GM18867 (cell line): Measurements from ENCODE around the gene ADAM33.

Experiments used
- ATAC-seq: cut with Tn5 transposase; IDR thresholded peaks from one replicate; pipeline ENCODE4 v1.9.1; 2021; ENCODE audit warnings: mild to moderate bottlenecking, moderate library complexity; ENCODE audit not compliant: unreplicated experiment

The ADAM33 gene

DNA sequence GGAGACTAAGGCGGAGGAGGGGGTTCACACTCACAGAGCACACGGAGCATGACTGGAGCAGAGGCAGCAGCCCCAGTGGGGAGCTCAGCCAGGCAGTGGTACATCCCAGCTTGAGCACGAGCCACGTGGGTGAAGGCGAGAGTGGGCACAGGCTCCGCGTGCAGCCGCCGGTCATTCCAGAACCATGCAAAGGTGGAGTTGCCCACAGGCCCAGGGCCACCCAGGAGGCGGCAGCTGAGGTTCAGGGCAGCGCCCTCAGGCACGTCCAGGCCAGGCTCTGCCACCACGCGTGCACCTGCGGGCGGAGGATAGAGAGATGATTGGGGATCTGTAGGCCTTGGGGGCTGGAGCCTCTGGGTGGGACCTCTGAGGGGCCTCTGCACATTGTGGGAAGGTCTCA lies 9.5 kb upstream of the ADAM33 start:
- no peak for ATAC-seq

DNA sequence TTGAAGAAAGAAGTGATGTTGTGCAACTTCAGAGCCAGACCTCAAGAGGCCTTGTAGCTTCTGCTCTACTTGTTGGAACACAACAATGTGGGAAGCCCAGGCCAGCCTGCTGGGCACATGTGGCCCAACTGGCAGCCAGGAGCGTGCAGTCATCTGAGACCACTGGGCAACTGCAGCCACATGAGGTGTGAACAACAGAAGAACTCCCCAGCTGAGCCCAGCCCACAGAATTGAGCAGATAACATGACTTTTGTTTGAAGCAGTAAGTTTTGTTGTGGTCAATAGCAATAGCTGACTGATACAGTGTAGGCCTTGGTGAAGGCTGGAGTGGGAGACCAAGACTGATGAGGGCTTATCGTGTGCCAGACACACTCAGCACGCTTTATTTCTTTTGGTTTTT lies 8.6 kb upstream of the ADAM33 start:
- no peak for ATAC-seq

DNA sequence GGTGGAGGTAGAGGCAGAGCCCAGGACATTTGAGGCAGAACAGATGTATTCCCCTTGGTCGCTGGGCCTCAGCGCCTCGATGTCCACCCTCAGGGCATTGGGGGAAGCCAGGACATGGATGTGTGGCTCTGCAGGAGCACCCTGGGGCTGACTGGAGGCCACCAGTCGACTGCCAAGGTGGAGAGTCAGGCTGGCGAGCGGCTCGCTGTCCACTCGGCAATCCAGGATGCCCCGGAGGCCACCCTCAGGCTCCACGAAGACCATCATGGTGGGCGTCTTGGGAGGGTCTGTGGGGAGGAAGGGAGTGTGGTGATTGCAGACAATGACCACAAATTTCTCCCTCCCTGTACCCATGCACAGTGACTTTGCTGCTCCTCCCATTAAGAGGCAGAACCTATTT lies 8.2 kb upstream of the ADAM33 start:
- no peak for ATAC-seq

DNA sequence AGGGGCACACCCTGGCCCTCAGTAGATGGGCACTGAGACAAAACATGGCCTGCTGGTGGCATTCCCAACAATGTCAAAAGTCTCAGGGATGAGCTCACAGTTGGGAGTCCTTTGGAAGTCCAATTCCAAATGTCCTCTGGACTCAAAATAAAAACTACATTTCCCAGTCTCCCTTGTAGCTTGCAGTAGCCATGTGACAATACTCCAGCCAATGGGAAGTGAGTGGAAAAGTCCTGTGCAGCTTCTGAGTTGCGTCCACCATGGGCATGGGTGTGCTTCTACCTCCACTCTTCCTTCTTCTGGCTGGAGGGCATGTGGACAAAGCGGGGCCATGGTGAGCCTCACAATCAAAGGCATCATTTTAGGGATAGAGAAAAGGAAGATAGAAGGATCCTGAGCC lies 5.8 kb upstream of the ADAM33 start:
- no peak for ATAC-seq

DNA sequence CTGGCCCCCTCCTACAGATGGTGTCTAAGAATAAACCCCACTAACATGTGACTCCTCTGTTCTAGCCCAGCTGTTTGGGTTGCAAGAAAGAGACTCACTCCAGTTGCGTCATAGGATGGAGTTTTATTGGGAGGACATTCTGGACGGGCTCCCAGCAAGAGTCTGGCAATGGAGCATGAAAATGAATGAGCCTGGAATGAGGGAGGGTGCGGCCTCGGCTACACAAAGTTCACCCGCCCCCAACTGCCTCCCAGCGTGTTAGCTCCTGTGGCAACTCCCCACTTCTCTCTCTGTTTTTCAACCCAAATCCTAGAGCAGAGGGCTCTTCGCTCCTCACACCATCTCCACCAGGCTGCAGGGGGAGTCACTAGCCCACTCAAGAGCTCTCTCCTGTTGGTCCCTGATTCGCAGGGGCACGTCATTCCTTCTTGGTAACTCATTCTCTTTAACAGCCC lies 5.1 kb upstream of the ADAM33 start:
- no peak for ATAC-seq

DNA sequence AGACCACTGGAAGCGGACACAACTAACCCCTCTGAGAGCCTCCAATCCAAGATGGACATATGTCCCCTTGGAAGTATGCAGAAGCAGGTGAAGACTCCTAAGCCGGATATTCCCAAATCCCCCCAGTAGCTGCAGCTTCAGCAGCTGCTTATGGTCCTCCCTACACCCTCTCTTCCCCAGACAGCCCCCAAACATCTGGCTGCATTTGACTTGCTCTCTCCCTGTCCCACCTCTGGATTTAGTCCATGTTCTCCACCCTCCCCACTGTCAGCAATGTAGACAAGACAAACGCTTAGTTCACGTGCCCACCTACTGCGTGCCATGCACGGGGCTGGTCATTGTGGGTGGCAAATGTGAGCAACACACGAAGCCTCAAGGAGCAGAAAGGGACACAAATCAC lies 4.6 kb upstream of the ADAM33 start:
- no peak for ATAC-seq

DNA sequence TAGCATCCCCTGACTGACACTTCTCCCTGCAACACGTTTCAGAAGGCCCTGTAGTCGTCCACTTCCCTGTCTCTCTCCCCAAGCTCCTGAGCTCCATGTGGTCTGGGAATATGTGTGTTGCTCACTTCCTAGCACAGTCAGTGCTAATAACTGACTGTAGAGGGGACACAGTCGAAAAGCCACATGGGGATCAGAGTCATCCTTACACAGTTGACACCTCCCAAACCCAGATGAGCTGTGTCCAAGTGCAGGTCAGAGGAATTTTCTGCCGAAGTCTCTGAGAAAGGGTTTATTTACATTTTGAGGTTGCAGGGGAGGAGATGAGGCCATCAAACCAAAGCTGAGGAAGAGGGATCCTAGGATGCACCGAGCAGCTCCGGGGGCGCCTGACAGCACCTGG lies 3.5 kb upstream of the ADAM33 start:
- no peak for ATAC-seq

DNA sequence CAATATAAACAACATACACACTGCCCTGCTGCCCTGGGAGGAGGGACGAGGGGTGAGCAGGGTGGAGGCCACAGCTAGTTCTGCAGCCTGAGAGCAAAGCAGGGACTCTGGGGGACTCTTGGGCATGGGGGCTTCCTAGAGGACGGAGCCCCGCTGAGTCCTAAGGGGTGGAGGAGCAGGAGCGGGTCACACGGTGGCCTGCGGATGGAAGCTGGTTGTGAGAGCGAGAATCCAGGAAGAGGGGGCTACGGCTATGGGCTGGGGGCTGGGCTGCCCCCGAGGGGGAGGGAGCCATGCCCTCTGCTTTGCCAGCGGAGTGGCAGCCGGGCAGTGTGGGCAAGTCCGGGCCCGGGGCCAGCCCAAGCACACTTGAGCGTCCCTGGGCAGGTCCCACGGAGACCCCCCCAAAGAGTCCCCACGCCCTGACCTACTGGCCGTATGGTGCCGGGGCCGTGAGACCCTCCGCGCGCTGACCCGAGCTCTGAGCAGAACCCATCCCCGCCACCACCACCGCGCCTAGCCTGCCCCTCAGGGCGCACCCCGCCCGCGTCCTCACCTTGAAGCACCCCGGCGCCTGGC lies 369 bp downstream of the ADAM33 start:
- ATAC-seq: no peak

DNA sequence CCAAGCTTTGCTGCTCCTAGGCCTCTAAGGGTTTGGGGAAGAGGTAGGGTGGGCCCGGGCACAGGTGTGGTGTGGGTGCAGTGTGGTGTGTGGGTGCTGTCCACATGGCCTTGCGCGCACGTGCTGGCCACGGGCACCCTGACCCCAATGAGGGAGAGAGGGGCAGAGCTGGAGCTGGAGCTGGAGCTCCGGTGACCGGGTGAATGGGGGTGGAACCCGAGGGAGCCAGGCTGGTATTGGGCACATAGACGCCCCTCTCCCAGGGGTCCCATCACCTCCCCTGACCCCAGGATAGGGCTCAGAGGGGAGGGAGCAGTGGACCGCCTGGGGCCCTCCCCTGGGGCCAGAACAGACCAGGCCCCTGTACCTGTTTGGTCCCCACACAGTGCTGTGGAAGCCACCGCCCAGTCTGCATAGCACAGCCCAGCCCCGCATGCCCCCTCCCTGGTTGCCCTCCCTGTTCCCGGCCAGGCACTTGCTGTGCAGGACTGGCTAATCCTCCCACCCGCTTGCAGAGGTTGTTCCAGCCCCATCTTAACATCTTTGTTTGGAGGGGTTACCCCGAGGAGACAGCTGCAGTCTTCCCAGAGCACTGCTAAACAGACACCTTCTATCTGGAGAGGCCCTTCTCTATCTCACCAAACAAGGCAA lies 984 bp downstream of the ADAM33 start:
- no peak for ATAC-seq

DNA sequence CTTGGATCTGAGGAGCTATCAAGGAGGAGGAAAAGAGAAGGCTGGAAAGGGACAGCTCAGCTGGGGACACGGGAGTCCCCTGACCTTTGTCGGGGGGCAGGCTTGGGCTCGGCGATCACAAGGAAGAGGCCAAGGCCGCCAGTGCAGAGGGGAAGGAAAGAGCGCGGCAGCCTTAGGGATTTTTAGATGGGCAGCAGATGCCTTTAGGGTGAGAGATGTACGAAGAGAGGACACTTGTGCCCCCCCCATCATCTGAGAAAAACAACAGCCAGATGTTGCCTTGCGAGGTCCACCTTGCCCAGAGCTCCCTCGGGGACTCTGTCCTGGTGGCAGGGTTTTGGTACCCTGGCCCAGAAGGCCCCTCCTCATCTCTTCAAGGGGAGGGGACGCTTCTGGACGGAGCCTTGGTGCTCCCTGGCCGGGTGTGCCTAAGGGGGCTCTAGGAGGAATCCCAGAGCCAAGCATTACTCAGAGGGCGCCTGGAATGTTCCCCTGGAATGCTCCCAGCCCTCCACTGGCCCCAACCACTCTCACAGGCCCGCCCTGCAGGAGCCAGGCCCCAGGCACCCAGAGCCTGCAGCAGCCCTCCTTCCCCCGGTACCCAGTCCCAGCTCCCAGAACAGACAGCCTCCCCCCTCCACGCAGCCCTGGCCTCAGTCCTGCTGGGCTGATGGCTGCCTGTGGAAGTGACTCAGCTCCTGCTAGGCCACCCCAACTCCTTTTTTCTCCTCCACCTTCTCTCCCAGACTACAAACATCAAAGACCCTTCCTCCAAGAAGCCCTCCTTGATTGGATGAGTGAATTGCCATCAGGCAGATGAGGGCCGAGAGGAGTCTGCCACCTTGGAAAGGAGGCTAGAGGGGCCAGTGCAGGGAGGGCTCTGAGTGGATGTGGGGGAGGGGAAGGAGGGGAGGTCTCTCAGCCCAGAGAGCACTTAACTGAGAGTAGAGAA lies 1.8 kb downstream of the ADAM33 start:
- ATAC-seq: no peak

DNA sequence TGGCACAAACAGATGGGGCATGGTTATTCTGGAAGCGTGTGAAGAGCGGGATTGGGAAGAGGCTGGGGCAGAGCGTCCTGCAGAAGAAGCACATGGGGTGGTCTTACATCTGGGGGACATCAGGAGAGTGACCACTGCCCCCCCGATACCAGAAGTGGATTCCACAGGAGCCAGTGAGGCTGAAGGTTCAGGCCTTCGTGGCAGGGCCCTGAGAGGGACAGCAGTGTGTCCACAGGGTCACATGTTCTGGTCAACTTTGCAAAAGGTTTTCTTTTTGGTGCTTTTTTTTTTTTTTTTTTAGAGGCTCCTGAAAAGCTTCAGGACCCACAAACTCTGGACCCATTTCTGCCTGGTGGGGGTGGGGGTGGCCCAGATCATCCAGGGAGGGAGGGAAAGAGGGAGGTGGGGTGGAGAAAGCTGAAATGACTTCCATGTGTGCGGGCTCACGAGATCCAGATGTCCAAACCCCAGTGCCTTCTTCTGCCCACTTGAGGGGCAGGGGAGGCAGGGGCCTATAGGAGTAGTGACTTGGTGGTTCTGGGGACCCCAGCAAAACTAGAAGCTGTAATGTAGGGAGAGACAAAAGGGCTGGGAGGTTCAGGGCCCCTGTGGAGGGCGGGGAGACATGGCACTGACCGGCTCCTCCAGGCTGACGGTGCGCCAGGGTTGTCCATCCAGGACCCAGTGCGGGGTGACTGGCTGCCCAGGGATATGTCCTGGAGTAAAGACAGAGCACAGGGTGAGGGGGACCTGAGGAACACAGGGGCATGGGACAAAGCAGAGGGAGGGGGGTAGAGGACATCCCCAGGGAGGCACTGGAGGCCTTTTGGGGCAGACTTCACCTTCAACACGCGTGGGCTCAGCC lies 2.7 kb downstream of the ADAM33 start:
- ATAC-seq: no peak

DNA sequence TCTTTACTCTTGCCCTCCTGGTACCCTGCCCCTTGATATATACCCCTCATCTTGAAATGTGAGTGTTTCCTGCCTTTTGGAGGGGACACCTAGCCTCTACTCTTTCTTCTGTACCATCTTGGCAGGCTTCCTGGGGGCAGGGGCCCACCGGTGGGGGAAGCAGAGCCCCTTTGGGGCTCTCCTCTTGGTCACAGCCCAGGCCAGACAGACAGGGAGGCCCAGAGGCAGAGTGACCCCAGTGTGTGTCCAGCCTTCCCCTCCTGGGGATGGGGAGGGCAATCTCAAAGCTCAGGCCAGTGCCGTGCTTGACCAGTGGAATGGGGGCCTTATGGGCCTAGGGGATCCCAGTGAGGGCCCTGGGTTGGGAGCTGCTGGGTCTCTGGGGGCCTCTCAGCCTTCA lies 3.6 kb downstream of the ADAM33 start:
- ATAC-seq: no peak

DNA sequence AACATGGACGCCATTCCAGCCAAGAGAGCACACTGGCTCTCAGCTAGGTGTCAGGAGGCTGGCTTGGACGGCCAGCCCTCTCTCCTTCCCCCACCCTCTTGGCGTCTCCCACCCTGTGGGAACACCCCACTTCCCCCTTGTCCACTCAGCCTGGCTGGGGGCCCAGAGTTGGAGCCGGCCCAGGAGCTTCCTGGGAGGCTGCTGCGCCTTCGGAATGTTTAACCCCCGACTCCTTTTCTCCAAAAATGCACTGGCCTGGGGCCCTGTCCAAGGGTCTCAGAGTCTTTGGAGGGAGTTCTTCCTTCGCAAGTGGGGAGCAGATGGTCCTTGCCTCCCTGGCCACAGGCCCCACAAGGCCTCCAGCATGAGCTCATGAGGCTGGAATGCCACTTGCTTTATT lies 4.1 kb downstream of the ADAM33 start:
- no peak for ATAC-seq

DNA sequence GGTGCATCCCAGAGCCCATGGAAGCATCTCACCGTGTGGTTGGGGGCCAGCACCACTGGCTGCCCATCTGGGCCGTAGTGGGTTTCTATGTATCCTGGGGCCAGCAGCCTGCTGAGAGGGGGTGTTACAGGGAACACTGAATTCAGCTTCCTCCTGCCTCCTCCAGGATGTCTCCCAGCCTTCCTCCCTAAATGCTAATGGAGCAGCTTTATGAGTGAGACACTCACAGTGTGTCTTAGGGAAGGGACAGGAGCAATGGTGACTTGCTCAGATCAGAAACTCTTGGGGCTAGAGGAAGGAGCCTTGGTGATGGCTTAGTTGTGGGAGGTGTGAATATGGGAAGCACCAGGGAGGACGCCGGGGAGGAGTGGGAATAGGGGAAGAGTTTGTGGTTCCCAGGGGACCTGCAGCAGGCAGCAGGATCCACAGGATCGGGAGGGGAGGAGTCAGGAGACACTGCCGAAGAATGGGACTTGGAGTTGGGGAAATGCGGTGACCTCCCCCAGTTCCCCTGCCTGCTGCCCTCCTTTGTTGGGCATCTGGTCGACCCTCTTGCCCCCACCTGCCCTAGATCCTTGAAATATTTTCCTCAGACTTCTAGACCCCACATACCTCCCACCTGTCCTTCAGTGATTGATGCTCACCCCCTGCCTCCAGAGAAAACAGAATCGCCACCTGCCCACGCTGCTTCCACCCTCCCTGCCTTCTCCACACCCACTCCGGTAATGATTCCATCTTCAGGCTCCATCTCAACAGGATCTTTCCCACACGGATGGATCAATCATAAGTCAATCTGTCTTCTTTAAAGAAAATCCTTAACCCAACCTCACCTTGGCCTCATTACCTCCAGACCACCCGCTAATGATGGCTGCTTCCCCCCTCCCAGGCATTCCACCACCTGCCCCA lies 6.6 kb downstream of the ADAM33 start:
- no peak for ATAC-seq

DNA sequence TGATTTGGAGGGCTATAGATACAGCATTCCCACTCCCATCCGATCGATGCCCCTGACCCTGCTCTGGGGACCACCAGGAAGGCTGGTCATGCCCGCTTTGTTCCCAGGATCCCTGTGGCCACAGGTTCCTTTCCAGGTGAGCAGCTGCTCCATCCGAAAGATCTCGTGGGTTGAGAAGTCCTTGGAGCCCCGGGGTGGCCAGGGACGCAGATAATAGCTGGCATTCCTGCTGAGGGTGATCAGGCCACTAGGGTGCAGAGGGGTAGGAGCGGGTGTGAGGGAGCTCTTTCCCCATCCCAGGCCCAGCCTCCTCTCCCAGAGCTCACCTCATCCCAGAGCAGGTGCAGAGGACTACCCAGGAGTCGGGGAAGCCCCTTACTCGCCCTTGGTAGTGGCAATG lies 7.4 kb downstream of the ADAM33 start:
- no peak for ATAC-seq

DNA sequence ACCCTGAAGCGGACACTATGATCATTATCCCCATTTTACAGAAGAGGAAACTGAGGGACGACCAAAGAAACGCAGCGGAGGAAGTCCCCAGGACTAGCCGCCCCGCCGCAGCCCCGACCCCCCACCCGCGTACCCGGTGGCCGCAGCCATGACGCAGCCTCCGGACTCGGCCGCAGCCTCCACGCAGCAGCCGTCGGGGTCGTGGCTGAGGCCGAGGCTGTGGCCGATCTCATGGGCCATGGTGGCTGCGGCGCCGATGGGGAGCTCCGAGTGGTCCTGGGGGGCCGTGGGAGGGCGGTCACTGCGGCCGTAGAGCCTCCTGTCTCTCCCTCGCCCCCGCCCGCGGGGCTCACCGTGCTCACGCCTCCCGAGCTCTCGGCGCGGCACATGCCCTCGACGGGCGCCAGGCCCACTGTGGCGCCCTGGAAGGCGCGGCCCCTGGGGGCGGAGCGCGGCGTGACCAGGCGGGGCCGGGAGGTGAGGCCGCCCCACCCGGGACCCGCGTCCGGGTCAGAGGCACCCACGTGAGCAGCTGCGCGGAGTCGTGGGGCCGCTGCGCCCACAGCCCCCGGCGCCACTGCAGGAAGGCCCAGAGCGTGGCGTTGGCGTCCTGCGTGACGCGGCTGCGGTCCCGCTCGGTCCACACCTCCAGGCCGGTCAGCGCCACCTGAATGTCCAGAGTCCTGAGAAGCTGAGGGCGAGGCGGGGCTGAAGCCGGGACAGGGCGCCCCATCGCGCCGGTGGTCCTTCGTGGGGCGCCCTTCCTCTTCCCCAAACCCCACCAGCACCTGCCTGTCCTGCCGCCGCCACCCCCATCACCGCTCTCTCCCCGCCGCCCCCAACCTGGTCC lies 8.4 kb downstream of the ADAM33 start:
- no peak for ATAC-seq

DNA sequence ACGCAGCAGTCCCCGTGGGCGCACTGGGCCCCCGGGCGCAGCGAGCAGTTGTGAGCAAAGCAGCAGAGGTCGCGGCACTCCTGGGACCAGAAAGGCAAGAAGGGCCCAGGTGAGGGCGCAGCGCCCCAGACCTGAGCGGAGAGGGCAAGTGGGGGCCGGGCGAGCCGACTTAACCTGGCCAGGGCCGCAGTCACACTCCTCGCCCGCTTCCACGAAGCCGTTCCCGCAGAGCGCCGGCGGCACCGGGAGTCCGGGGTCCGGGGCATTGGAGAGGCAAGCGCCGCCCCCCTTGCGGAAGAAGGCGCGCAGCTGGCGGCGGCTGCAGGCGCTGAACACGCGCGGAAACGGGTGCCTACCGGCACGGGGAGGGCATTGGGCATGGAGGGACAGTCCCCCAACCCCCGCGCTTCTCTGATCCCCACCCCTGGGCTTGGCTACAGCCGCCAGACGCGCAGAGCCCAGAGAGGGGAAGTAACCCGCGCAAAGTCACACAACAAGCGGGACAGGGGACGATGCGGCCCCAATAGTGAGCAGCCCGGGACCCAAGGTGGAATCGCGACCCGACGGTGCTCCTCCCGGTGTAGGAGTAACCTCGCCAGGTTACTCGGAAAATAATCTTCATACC lies 9.2 kb downstream of the ADAM33 start:
- ATAC-seq: no peak

DNA sequence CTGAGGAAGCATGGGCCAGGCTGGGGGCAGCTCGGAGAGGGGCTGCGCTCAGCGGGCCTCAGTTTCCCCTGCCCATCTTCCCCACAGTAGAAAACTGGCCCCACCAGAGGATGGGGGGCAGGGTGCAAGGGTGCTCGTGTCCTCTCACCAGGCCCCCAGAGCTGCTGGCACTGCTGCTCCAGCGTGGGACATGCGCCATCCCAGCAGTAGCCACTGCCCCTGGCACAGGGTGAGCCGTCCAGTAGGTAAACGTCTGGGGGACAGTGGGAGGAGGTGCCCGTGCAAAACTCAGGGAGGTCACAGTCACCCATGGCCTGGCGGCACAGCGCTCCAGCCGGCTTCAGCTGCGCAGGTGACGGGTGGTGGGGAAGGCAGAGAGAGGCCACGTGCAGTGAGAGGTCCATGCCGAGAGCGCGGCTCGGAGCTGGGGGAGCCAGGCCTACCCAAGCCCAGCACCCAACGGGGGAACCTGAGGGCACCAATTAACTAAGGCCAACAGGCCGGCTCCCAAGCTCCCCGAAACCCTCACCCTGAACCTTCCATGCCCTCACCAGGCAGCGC lies 9.7 kb downstream of the ADAM33 start:
- ATAC-seq: no peak
